ENCODE results near the gene WDFY4. TPM values are rescaled to one million over a fixed set of nuclear protein-coding genes. Genes with fewer than 3 reads are reported as not detected.

Gene WDFY4
- total and polyA plus RNA-seq, 2 of the 13 experiments (the other 11 are each of a cell fraction or from before 2014, with no cell fraction given), result not detected

DNA sequence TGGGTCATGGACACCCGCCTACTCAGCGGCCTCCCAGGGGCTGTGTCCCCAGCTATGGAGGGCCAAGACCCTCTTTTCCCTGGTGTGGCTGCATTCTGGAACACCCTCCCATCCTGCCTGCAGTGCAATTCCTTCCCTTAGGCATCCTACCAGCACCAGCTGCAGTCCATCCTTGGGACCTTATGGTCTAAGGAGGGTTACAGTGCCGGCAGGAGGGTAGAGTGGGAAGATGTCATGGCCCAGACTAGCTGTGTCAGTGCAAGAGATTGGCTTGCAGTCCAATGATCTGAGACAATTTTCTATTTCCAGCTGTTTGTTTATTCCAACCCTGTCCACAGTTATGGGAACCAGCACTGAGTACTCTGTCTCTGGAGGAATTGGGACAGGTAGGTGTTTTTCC, 92.4 kb downstream of the WDFY4 start (continued):
- TF ChIP-seq FOXP1 (IDR thresholded peaks at IDR 0.05), result no peak
- TF ChIP-seq FOXP1 (CRISPR knock-in tag; IDR thresholded peaks at IDR 0.05), result no peak
- no peak for TF ChIP-seq BATF2 (CRISPR knock-in tag; IDR thresholded peaks at IDR 0.05)
- no peak for TF ChIP-seq ZNF546 (CRISPR knock-in tag; conservative IDR thresholded peaks at IDR 0.05)
- no peak for TF ChIP-seq FOSL1 (CRISPR knock-in tag; IDR thresholded peaks at IDR 0.05; ENCODE audit: borderline replicate concordance)

DNA sequence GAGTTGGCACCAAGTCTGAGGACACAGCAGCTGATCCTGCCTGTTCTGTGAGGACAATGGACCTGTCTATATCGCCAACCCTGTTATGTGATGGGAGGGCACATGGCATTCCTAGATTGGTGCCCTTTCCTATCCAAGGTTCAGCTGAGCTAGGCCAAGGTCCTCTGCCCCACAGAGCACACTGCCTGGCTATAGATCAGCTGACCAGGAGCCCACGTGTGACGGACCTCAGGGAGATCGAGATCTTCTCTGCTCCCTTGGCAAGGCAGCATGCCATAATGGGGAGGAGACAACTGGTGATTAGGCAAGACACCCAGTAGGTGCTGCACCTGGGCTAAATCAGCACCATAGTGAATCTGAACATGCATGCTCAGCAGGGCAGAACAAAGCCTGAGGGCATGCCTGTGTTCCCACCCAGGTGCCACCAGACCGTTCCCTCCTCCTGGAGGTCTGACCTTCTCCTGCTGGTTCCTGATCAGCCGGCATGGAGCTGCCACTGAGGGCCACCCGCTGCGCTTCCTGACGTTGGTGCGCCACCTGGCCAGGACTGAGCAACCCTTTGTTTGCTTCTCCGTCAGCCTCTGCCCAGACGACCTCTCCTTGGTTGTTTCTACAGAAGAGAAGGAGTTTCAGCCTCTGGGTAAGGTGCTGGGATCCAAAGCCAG, 93.7 kb downstream of the WDFY4 start:
- ChIA-PET CTCF (ENCODE audit: low intra/inter-chr PET ratio, low total read pairs) (no interaction called here), POLR2A (no interaction called here)
- Histone ChIP-seq H3K4me2 (ENCODE audit: low read depth, low read length) (no peak overlapping the region), H2AFZ (ENCODE audit: low read length) (no peak overlapping the region), H3K36me3 (replicated peaks in 1 of 2; ENCODE audit: control insufficient read depth in 1 of 2, insufficient read depth in 2 of 2, low read length in 2 of 2) (no peaks in the 10 kb centered on the region), H3K4me3 (replicated peaks in 1 of 3; ENCODE audit: insufficient read depth in 1 of 3, low read depth in 2 of 3, low read length in 3 of 3) (no peak overlapping the region), H3K27ac (ENCODE audit: extremely low read length, insufficient read depth, low read length) (no peak overlapping the region), H3K9me3 (ENCODE audit: low read length) (no peaks in the 10 kb centered on the region), H3K9ac (ENCODE audit: insufficient read depth, low read depth, low read length) (no peak overlapping the region), H4K20me1 (ENCODE audit: insufficient read depth, low read length) (no peaks in the 10 kb centered on the region), H3K4me1 (ENCODE audit: insufficient read depth, low read length) (no peaks in the 10 kb centered on the region), H3K79me2 (ENCODE audit: insufficient read depth, low read length) (no peaks in the 10 kb centered on the region), H3K27me3 (ENCODE audit: control insufficient read depth in 1 of 2, insufficient read depth in 2 of 2, low read length in 2 of 2) (0 out of 5 replicates have a peak, but pooled peaks cover 1 to 7% of the 10 kb centered on the region in 2 experiments)
- FAIRE-seq, result no peak
- in situ Hi-C loops (cut with HindIII; ENCODE audit: extremely low pct_ligation_motif_present, low pct_unique_long_range_greater_than_20kb) (no loop called here), intact Hi-C loops (cut with micrococcal nuclease; ENCODE audit: unreplicated experiment) (no loop called here)
- DNase-seq (ENCODE audit: low spot score), result no peak
- WGBS (ENCODE audit: low lambda C conversion rate), result 33% methylated on average over 3 of the region's 12 CpGs
- no peak for ATAC-seq
- BruUV-seq (replicated peaks), result no TSS peak
- no peak for TF ChIP-seq ZZZ3 (CRISPR knock-in tag; IDR thresholded peaks at IDR 0.05; ENCODE audit: borderline replicate concordance)
- TF ChIP-seq FOXO1 (CRISPR knock-in tag; IDR thresholded peaks at IDR 0.05), result no peak
- TF ChIP-seq RELA (CRISPR knock-in tag; IDR thresholded peaks at IDR 0.05), result no peak
- TF ChIP-seq ZNF292 (CRISPR knock-in tag; IDR thresholded peaks at IDR 0.05; ENCODE audit: borderline replicate concordance, low read depth), result no peak
- no peak for TF ChIP-seq ZNF639 (CRISPR knock-in tag; conservative IDR thresholded peaks at IDR 0.05)
- TF ChIP-seq RBAK (CRISPR knock-in tag; IDR thresholded peaks at IDR 0.05), result no peak
- no peak for TF ChIP-seq YEATS2 (CRISPR knock-in tag; IDR thresholded peaks at IDR 0.05; ENCODE audit: borderline replicate concordance)
- TF ChIP-seq ZNF557 (CRISPR knock-in tag; IDR thresholded peaks at IDR 0.05), result no peak
- TF ChIP-seq MED1 (CRISPR knock-in tag; IDR thresholded peaks at IDR 0.05), result no peak
- TF ChIP-seq ZNF724P (CRISPR knock-in tag; IDR thresholded peaks at IDR 0.05; ENCODE audit: borderline replicate concordance), result no peak
- TF ChIP-seq TBP (CRISPR knock-in tag; IDR thresholded peaks at IDR 0.05), result no peak
- no peak for TF ChIP-seq PPARG (CRISPR knock-in tag; conservative IDR thresholded peaks at IDR 0.05)
- TF ChIP-seq HDAC6 (IDR thresholded peaks at IDR 0.05; ENCODE audit: low read depth, low read length), result no peak
- TF ChIP-seq ZNF446 (CRISPR knock-in tag; IDR thresholded peaks at IDR 0.05), result no peak

Data from HepG2 (cell line).